ENCODE data around the gene COL23A1.

Gene COL23A1

DNA sequence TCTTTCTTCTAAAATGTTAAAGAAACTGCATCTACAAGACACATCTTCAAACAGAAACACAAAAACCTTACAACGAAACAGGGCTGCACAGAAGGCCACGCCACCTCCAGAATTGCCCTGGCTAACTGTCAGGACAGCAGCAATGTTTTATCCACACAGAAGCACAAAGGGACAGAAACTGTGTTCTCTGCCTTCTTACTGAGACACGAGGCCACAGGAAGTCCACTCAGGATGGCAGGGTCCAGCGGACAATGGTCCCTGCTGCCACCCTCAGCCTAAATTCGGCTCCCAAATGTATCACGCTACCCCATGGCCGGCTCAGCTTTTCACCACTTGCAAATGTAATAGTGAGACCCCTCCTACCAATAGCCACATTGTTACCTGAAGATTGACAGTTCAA lies 197.8 kb downstream of the COL23A1 start:
- Mint-ChIP-seq H3K4me3 (no peak overlapping the region), H3K4me1 (ENCODE audit: low read depth) (no peaks in the 10 kb centered on the region), H3K27ac (no peak overlapping the region), H3K36me3 (ENCODE audit: low read depth) (no peaks in the 10 kb centered on the region), H3K27me3 (peaks cover 11% of the 10 kb centered on the region), H3K9me3 (no peaks in the 10 kb centered on the region)
- DNase-seq, result peak; percentile 11

DNA sequence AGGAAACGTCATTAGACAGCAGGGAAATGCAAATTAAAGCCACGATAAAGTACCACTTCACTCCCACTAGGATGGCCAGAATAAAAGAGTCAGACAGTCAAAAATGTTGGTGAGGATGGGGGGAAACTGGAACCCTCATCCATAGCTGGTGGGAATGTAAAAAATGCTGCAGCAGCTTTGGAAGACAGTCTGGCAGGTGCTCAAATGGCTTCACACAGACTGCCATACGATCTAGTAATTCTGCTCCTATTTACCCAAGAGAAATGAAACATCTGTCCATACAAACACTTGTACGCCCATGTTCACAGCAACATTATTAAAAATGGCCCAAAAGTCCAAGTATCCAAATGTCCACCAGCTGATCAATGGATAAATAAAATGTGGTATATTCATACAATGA lies 198.7 kb downstream of the COL23A1 start:
- no peaks in the 10 kb centered on the region for H3K4me1 Mint-ChIP-seq (ENCODE audit: low read depth)
- no peak overlapping the region for H3K27ac Mint-ChIP-seq
- H3K36me3 Mint-ChIP-seq (ENCODE audit: low read depth), result no peaks in the 10 kb centered on the region
- H3K9me3 Mint-ChIP-seq, result no peaks in the 10 kb centered on the region
- H3K27me3 Mint-ChIP-seq, result peaks cover 11% of the 10 kb centered on the region
- H3K4me3 Mint-ChIP-seq, result no peak overlapping the region
- no peak for DNase-seq

DNA sequence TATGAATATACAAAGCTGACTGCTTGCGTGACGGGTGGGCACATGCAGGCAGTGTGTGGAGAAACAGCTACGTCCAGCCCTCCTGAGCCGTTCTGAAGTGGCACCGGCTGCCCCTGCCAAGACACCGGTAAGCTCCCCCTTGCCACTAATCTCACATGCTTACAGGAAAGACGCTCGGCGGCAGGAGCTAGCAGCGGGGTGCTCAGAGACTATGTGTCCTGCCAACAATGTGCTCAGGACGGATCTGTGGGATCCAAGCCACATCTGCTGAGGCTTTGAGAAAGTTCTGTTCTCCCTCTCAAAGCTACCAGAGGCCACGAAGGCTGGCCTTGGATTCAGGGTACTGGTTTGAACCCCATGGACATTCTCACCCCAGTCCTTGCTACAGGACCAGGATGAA lies 200.4 kb downstream of the COL23A1 start:
- peak; percentile 6 for DNase-seq
- Mint-ChIP-seq H3K4me3 (no peak overlapping the region), H3K36me3 (ENCODE audit: low read depth) (no peaks in the 10 kb centered on the region), H3K27me3 (peaks cover 16% of the 10 kb centered on the region), H3K4me1 (ENCODE audit: low read depth) (no peaks in the 10 kb centered on the region), H3K27ac (no peak overlapping the region), H3K9me3 (no peaks in the 10 kb centered on the region)

DNA sequence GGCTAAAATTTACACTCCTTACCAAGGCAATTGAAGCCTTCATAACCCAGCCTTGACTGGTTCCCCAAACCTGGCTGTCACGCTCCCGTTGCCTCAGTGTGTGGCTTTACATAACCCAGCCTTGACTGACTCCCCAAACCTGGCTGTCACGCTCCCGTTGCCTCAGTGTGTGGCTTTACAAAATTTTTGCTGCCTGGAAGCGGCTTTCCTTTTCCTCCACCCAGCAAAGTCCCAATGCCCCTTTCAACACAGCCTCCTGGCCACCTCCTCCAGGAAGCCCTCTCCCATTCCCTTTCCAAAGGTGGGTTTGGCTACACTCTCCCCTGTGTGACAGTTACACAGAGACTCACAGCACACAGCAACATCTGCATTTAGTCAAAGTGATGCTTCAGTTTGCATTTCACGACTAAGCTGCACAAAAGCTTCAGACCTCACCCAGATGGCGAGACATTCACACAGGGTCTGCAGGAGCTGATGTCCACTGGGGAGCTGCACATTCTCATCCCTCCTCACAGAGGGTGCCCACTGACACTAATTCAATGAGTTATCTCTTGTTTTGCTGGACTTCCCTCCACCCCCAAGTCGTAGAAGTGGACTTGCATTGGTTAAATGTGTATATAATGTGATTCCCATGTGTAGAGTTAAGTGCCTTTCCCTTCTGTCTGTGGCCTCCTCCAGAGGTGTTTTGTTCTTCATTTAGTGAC lies 201.0 kb downstream of the COL23A1 start:
- no peaks in the 10 kb centered on the region for H3K4me1 Mint-ChIP-seq (ENCODE audit: low read depth)
- no peak overlapping the region for H3K27ac Mint-ChIP-seq
- peaks cover 16% of the 10 kb centered on the region for H3K27me3 Mint-ChIP-seq
- peak; percentile 2 for DNase-seq
- no peaks in the 10 kb centered on the region for H3K9me3 Mint-ChIP-seq
- H3K4me3 Mint-ChIP-seq, result no peak overlapping the region
- H3K36me3 Mint-ChIP-seq (ENCODE audit: low read depth), result no peaks in the 10 kb centered on the region

DNA sequence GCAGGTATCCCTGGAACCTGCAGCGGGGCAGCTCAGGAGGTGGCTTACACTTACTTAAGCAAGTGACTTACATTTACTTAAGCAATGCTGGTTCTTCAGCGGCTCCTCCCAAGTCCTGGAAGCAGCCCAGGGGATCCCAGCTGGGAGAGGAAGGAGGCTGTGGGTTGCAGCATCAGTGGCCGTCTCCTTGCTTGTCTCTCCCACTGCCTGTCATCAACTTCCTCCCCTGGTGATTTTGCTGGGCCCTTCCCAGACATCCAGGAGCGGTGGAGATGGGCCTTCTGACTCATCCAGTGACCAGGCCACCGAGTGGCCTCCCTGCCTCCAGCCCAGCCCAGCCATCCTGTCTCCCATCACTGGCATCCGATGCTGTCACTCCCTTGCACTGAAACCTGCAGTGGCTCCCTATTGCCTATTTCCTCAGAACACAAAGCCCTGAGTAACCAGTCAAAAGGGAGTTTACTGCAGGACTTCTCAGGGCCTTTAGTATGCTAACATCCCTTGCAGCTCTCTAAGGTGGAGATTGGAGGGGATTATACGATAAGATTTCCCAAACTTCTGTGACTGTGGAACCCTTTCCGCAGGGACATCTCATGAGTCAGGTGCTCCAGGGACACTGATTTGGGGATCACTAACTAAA lies 201.7 kb downstream of the COL23A1 start:
- Mint-ChIP-seq H3K27me3 (peaks cover 16% of the 10 kb centered on the region), H3K27ac (no peak overlapping the region), H3K36me3 (ENCODE audit: low read depth) (no peaks in the 10 kb centered on the region), H3K4me3 (no peak overlapping the region), H3K9me3 (no peaks in the 10 kb centered on the region), H3K4me1 (ENCODE audit: low read depth) (no peaks in the 10 kb centered on the region)
- DNase-seq, result no peak

DNA sequence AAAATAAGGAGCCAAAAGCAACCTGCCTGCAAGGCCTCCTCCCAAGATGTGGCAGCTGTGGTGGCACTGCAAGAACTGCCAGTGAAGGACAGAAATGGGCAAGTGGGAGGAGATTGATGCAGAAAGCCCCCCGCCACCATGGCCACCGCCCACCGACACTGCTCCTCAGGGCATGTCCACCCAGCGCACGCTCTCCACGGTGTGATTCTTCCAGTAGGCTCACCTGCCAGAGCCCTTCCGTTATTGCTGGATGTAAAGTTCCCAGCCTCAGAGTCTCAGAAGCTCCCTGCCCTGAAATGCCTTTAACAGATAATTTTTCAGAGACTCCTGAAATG lies 202.4 kb downstream of the COL23A1 start:
- no peaks in the 10 kb centered on the region for H3K4me1 Mint-ChIP-seq (ENCODE audit: low read depth)
- no peaks in the 10 kb centered on the region for H3K9me3 Mint-ChIP-seq
- H3K27me3 Mint-ChIP-seq, result peaks cover 16% of the 10 kb centered on the region
- H3K27ac Mint-ChIP-seq, result no peak overlapping the region
- no peak overlapping the region for H3K4me3 Mint-ChIP-seq
- no peaks in the 10 kb centered on the region for H3K36me3 Mint-ChIP-seq (ENCODE audit: low read depth)
- no peak for DNase-seq

DNA sequence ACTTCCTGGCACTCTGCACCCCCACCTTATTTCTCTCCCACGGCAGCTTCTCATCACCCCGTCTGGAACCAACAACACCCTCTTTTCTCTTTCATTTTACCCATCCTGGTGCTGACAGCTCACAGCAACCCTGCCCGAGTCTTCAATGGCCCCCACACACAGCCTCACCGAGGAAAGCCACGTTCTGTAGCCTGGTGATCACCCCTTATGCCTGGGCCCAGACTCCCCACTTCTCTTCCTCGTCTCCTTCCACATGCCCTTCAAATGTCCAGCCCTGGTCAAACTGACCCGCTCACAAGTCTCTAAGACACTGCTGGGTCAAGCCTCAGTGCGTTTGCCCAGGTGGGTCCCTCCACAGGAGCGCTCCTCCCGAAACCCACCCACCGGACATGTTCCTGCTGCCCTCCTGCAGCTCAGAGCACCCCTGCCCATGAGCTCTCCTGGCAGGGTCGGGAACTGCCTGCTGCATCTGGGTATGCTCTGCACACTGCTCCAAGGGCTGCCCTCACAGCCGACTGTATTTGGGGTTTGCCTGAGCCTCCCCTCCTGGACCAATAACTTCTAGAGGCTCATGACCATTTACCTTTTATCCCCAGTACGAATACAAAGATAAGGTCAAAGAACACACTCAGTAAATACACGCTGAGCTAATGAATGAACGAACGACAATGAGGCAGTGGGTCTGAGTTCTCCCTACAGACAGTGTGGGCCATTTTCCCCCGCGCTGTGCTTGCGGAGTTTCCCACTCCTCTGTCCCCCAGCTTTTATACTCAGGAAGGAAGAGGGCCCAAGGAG lies 202.9 kb downstream of the COL23A1 start:
- peaks cover 16% of the 10 kb centered on the region for H3K27me3 Mint-ChIP-seq
- no peaks in the 10 kb centered on the region for H3K9me3 Mint-ChIP-seq
- no peak overlapping the region for H3K4me3 Mint-ChIP-seq
- H3K36me3 Mint-ChIP-seq (ENCODE audit: low read depth), result no peaks in the 10 kb centered on the region
- H3K27ac Mint-ChIP-seq, result no peak overlapping the region
- DNase-seq, result no peak
- no peaks in the 10 kb centered on the region for H3K4me1 Mint-ChIP-seq (ENCODE audit: low read depth)

DNA sequence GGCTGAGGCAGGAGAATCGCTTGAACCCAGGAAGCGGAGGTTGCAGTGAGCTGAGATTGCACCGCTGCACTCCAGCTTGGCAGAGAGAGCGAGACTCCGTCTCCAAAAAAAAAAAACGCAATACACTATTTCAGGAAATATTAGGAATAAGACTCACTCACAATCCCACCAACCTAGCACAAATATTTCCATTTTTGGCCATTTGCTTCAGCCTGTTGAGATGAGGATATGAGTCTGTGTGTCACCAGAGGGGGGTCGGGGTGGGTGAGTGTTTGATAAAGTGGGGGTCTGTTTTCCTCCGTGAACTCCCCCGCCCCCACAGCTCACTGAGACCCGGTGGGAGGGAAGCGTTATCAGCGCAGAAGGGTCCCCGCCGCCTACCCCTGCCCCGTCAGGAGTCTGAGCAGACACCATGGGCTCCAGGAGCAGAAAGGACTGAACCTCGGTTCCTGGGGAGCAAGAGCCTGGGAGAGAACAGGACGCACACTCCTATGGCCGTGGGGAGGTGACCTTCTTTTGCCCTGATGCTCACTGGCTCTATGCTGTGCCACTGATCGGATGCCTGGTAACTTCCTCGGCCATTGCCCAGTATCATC lies 203.8 kb downstream of the COL23A1 start:
- Mint-ChIP-seq H3K9me3 (no peaks in the 10 kb centered on the region), H3K27me3 (peaks cover 16% of the 10 kb centered on the region), H3K27ac (no peak overlapping the region), H3K4me1 (ENCODE audit: low read depth) (no peaks in the 10 kb centered on the region), H3K4me3 (no peak overlapping the region), H3K36me3 (ENCODE audit: low read depth) (no peaks in the 10 kb centered on the region)
- DNase-seq, result no peak

DNA sequence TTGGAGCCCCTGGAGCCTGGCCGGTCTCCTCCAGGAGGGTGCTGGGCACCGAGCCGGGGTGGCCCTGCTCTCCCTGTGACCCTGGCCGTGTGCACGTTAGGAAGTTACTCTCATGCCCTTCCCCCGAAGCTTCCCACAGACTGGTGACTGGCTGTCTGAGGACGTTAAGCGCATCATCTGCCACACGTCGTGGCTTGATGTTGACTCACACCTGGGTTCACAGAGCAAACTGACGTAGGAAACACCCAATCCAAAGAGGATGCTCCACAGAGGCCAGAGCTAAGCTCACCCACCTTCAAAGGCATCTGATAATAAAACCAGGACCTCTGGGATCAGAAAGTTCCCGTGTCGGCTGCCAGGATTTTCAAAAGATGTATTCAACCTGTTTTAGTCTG lies 204.7 kb downstream of the COL23A1 start:
- Mint-ChIP-seq H3K27ac (no peak overlapping the region), H3K9me3 (no peaks in the 10 kb centered on the region), H3K36me3 (ENCODE audit: low read depth) (no peaks in the 10 kb centered on the region), H3K4me3 (no peak overlapping the region), H3K4me1 (ENCODE audit: low read depth) (no peaks in the 10 kb centered on the region), H3K27me3 (peaks cover 16% of the 10 kb centered on the region)
- no peak for DNase-seq

DNA sequence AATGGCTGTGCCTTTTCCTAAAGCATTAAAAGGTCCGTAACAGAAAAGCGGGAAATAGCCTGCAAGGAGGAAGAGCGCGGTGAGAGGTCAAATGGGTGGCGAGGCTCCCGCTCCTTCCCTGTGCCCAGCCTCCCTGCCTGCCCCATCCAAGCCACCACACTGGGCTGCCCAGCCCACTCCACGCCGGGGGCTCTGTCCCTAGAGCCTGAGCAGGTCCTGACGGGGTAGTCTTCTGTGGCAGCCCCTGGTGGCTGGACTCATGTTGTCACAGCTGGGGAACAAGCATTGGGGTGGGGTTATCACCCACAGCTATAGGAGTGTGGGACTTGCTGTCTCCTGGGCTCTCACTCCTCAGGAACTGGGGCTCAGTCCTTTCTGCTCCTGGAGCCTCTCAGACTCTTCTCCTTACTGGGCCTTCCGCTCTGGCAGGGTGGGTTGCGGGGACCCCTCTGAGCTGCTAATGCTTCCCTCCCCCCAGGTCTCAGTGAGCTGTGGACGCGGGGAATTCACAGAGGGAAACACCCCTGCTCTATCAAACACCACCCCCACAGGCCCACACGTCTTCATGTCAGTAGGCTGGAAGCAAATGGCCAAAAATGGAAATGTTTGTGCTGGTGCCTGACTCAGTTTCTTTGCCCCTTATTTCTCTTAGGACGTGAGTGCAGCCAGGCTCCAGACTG lies 205.2 kb downstream of the COL23A1 start:
- Mint-ChIP-seq H3K27me3 (peaks cover 16% of the 10 kb centered on the region), H3K27ac (no peak overlapping the region), H3K4me3 (no peak overlapping the region), H3K36me3 (ENCODE audit: low read depth) (no peaks in the 10 kb centered on the region), H3K9me3 (no peaks in the 10 kb centered on the region), H3K4me1 (ENCODE audit: low read depth) (no peaks in the 10 kb centered on the region)
- no peak for DNase-seq

DNA sequence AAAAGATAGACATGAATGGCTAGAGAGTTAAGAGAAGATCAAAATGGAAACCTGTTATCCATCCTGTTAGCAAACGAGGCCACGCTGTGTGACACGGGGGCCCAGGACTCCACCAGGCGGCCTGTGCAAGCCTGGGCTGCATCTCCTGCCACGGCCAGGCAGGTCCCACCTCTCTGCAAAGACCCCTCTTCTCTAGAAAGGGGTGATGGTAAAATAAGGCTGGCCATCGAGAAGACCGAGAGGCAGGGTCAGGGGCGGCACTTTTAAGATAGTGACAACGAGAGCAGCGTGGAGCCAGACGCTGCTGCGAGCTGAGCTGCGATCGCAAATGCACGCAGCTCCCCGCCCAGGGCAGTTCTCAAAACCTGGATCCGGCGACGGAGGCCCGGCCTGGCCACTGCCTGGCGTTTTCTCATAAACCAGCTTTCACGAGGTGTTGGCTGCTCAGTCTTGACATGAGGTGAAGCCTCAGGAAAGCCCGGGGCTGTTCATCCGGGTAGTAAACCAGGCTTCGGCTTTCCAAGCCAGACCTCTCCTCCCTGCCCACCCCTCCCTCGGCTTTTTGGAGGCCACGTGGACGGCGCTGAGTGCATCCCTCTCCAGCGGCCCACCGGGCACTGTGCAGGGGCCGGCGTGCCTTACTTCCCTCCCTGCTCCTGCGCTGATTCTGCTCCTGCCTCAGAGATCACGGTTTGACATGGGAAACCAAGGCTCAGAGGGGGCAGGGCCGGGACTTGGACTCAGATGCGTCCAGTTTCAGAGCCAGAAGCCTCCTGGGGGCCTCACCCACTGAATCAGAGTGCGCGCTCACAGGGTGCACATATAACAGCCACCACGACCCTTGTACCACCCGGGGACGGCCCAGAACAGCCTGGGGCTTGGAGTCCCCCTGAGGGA lies 206.0 kb downstream of the COL23A1 start:
- Mint-ChIP-seq H3K9me3 (no peaks in the 10 kb centered on the region), H3K4me3 (no peak overlapping the region), H3K36me3 (ENCODE audit: low read depth) (no peaks in the 10 kb centered on the region), H3K27ac (no peak overlapping the region), H3K4me1 (ENCODE audit: low read depth) (no peaks in the 10 kb centered on the region), H3K27me3 (peaks cover 14% of the 10 kb centered on the region)
- no peak for DNase-seq

DNA sequence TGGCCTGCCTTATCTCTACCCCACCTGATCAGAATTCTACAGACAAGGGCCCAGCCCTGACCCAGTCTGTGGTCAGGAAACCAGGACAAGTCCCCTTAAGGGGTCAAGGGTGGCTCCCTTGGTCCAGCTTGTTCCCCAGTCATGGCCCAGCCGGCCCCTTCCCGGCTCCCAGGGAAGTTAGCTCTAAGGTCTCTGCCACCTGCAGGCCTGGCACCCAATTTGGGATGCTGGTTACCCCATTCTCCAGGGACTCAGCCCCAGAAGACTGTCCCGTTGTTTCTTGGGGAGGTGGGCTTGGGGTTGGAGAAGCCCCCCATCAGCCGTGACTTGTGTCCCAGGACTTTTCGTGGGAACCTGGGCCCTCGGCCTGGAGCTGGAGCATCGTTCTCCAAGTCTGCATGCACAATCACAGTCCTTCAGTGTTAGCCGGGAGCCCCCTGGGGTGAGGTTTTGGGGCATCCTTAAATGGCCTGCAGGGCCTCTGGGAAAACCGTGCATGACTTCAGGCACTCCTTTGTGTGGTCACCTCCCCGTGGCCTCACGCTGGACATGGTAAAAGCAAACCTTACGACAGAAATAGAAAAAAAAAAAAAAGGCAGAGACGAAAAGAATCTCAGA lies 206.8 kb downstream of the COL23A1 start:
- peaks cover 13% of the 10 kb centered on the region for H3K27me3 Mint-ChIP-seq
- H3K9me3 Mint-ChIP-seq, result no peaks in the 10 kb centered on the region
- no peaks in the 10 kb centered on the region for H3K4me1 Mint-ChIP-seq (ENCODE audit: low read depth)
- no peak overlapping the region for H3K27ac Mint-ChIP-seq
- H3K36me3 Mint-ChIP-seq (ENCODE audit: low read depth), result no peaks in the 10 kb centered on the region
- DNase-seq, result no peak
- no peak overlapping the region for H3K4me3 Mint-ChIP-seq

DNA sequence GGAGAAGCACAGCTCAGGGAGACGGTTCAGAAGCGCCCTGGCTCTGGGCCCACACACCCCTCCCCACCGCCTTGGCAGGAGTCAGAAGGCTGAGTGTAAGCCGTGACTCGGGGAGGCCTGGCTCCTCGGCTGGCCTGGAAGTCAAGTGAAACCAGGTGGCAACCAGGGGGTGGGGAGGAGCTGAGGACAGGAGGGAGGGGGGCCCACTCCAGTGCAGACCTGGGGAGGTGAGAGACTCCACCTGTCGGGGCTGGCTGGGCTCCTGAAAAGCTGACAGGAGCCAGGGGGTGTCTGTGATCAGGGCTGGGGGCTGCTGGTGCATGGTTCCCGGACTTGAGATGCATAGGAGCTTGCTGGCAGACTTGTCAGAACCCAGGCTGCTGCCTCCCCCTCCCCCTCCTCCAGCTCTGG lies 207.4 kb downstream of the COL23A1 start:
- Mint-ChIP-seq H3K9me3 (no peaks in the 10 kb centered on the region), H3K27ac (no peak overlapping the region), H3K4me1 (ENCODE audit: low read depth) (no peaks in the 10 kb centered on the region), H3K27me3 (peaks cover 13% of the 10 kb centered on the region), H3K36me3 (ENCODE audit: low read depth) (no peaks in the 10 kb centered on the region), H3K4me3 (no peak overlapping the region)
- no peak for DNase-seq
